GM19467 (cell line): ENCODE measurements around the gene OMD.

ENCODE experiments used
- ATAC-seq: cut with Tn5 transposase; IDR thresholded peaks from one replicate; pipeline ENCODE4 v1.9.1; 2021; ENCODE audit warnings: mild to moderate bottlenecking, moderate library complexity; ENCODE audit not compliant: unreplicated experiment

The OMD gene

DNA sequence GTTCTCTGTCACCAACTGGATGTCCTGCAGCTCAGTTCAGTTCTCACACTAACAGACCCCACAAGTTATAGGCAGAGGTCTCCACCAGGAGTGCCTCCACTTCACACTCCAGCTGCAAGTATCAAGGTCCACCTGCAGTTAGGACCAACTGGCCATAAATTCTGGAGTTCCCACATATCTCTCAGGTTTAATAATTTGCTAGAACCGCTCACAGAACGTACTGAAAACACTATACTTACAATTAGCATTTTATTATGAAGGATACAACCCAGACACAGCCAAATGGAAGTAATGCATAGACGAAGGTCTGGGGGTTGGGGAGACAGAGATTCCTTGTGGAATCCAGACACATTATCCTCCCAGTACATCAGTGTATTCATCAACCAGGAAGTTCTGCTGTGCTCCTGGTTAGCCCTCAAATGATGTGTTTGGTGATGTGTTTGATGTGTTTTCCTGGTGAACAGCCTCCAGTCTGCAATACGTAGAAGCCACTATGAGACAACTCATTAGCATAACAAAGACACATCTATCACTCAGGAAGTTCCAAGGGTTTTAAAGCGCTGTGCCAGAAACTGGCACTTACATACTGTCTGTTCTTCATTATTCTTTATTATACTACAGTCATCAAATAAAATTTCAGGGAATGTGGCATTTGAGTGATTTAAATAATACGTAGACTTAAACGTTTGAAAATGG lies 45.3 kb downstream of the OMD start:
- no peak for ATAC-seq

DNA sequence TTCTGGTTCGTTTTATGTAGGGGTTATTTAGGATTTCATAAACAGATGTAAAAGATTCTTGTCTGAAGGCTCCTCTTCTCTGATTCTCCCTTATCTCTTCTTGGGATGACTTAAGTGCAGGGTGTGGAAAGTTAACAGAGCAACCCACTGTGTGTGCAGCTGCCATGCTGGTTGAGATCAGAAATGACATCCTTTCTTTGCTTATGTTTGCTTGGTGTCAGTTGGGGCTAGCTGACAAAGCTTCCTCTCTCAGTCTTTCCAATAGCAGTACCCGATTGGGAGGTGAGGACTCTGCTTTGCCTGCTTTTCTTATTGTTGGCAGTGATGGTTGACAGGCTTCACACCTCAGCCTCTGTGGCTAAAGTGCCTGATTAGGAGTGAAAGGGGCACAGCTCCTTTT lies 46.4 kb downstream of the OMD start:
- ATAC-seq, result no peak

- no peak for ATAC-seq
These were observed 51.1 kb downstream of the OMD start for GRCh38 chr9:92373167-92373566.

GRCh38 chr9:92369075-92369474 lies 55.2 kb downstream of the OMD start:
- ATAC-seq, result no peak
